BLaER1 treated with 17β-estradiol and CSF1 and Interleukin-3, amounts not matched to agents 10 nM and 100 nM (cell line): ENCODE data around the gene IREB2.
A peak's percentile ranks its signal among the peaks of the same experiment; 100 is the strongest.
"Not testable (repeated sequence)": the region's sequence is repeated elsewhere in the genome, so short reads cannot be mapped to it uniquely, and the experiment has no call there.

Source experiments
- H3K27ac ChIP-seq, 11 experiments: shearing (Covaris generic); formaldehyde crosslinking; 2 replicates each; pipeline ENCODE4 v1.8.1; 2022
- H3K27me3 ChIP-seq, 11 experiments: shearing (Covaris generic); formaldehyde crosslinking; 2 replicates each; pipeline ENCODE4 v1.8.1; 2022
- H3K36me3 ChIP-seq, 11 experiments: shearing (Covaris generic); formaldehyde crosslinking; 2 replicates each; pipeline ENCODE4 v1.8.1; 2022
- H3K4me1 ChIP-seq, 10 experiments: shearing (Covaris generic); formaldehyde crosslinking; 2 replicates each; pipeline ENCODE4 v1.8.1; 2022
- H3K4me2 ChIP-seq, 11 experiments: shearing (Covaris generic); formaldehyde crosslinking; 2 replicates each; pipeline ENCODE4 v1.8.1; 2022
- H3K4me3 ChIP-seq, 10 experiments: shearing (Covaris generic); formaldehyde crosslinking; 2 replicates each; pipeline ENCODE4 v1.8.1; 2022
- H3K9ac ChIP-seq, 11 experiments: shearing (Covaris generic); formaldehyde crosslinking; 2 replicates each; pipeline ENCODE4 v1.8.1; 2022
- H3K9me3 ChIP-seq, 11 experiments: shearing (Covaris generic); formaldehyde crosslinking; replicated peaks in 1 of 11; 2 replicates each; pipeline ENCODE4 v1.8.1; 2022
- H4K20me1 ChIP-seq, 11 experiments: shearing (Covaris generic); formaldehyde crosslinking; 2 replicates each; pipeline ENCODE4 v1.8.1; 2022
- Cebpa-rat ChIP-seq, 11 experiments: shearing (Covaris generic); IDR thresholded peaks; 2 replicates each; pipeline ENCODE4 v1.8.1; 2022

The IREB2 gene

GRCh38 chr15:78425643-78426042 lies 12.4 kb upstream of the IREB2 start:
- no peaks in the 10 kb centered on the region for H4K20me1 ChIP-seq
- no peak overlapping the region; a peak in 1 of 22 replicates for H3K9ac ChIP-seq
- peak overlapping the region in 2 of 11 experiments; percentile 24 to 27; a peak in 3 of 22 replicates for H3K27ac ChIP-seq
- H3K9me3 ChIP-seq, result peaks cover 0 to 9% (median 0%) of the 10 kb centered on the region in 11 experiments; a peak in 2 of 22 replicates
- TF ChIP-seq Cebpa-rat (IDR thresholded peaks at IDR 0.05), result no peak
- H3K4me3 ChIP-seq, result no peak overlapping the region
- H3K27me3 ChIP-seq, result no peaks in the 10 kb centered on the region
- H3K36me3 ChIP-seq, result no peaks in the 10 kb centered on the region
- peaks cover 12 to 27% (median 18%) of the 10 kb centered on the region in 10 experiments for H3K4me1 ChIP-seq
- H3K4me2 ChIP-seq, result peak overlapping the region; percentile 44 to 68 (median 56); a peak in 20 of 22 replicates

- no peak for TF ChIP-seq Cebpa-rat (IDR thresholded peaks at IDR 0.05)
- Histone ChIP-seq H3K4me2 (peak overlapping the region; percentile 44 to 68 (median 56); a peak in 20 of 22 replicates), H3K9ac (no peak overlapping the region), H3K4me1 (peaks cover 12 to 27% (median 18%) of the 10 kb centered on the region in 10 experiments), H4K20me1 (no peaks in the 10 kb centered on the region), H3K27ac (peak overlapping the region in 2 of 11 experiments; percentile 24 to 27; a peak in 3 of 22 replicates), H3K36me3 (no peaks in the 10 kb centered on the region), H3K4me3 (no peak overlapping the region), H3K27me3 (no peaks in the 10 kb centered on the region), H3K9me3 (peaks cover 0 to 9% (median 0%) of the 10 kb centered on the region in 11 experiments; a peak in 2 of 22 replicates)
These were observed 11.7 kb upstream of the IREB2 start for GRCh38 chr15:78426300-78426699.

GRCh38 chr15:78427953-78428352 lies 10.1 kb upstream of the IREB2 start:
- no peak for TF ChIP-seq Cebpa-rat (IDR thresholded peaks at IDR 0.05)
- no peaks in the 10 kb centered on the region for H4K20me1 ChIP-seq
- H3K27ac ChIP-seq, result no peak overlapping the region
- H3K4me1 ChIP-seq, result peaks cover 12 to 27% (median 18%) of the 10 kb centered on the region in 10 experiments
- peaks cover 0 to 14% (median 6%) of the 10 kb centered on the region in 11 experiments; a peak in 6 of 22 replicates for H3K9me3 ChIP-seq
- no peaks in the 10 kb centered on the region for H3K36me3 ChIP-seq
- H3K4me3 ChIP-seq, result no peak overlapping the region
- no peaks in the 10 kb centered on the region for H3K27me3 ChIP-seq
- H3K4me2 ChIP-seq, result peak overlapping the region in 3 of 11 experiments; percentile 9 to 58 (median 46); a peak in 5 of 22 replicates
- H3K9ac ChIP-seq, result no peak overlapping the region

GRCh38 chr15:78429477-78429876 lies 8.5 kb upstream of the IREB2 start:
- Histone ChIP-seq H3K27me3 (no peaks in the 10 kb centered on the region), H3K27ac (no peak overlapping the region), H4K20me1 (no peaks in the 10 kb centered on the region), H3K4me3 (no peak overlapping the region), H3K4me1 (peaks cover 21 to 35% (median 26%) of the 10 kb centered on the region in 10 experiments), H3K36me3 (no peaks in the 10 kb centered on the region), H3K4me2 (no peak overlapping the region), H3K9me3 (peaks cover 0 to 20% (median 7%) of the 10 kb centered on the region in 11 experiments; a peak in 7 of 22 replicates), H3K9ac (no peak overlapping the region)
- TF ChIP-seq Cebpa-rat (IDR thresholded peaks at IDR 0.05), result no peak

- Histone ChIP-seq H3K4me1 (peaks cover 9 to 21% (median 13%) of the 10 kb centered on the region in 10 experiments), H3K27ac (no peak overlapping the region)
These were observed 6.1 kb upstream of the IREB2 start for GRCh38 chr15:78431955-78432354.

GRCh38 chr15:78432664-78433063 lies 5.4 kb upstream of the IREB2 start:
- Histone ChIP-seq H3K9me3 (peaks cover 0 to 13% (median 7%) of the 10 kb centered on the region in 11 experiments; a peak in 7 of 22 replicates), H3K4me1 (peaks cover 15 to 26% (median 18%) of the 10 kb centered on the region in 10 experiments), H3K4me2 (no peak overlapping the region), H4K20me1 (no peaks in the 10 kb centered on the region), H3K9ac (no peak overlapping the region), H3K27me3 (no peaks in the 10 kb centered on the region), H3K4me3 (no peak overlapping the region), H3K27ac (no peak overlapping the region), H3K36me3 (no peaks in the 10 kb centered on the region)
- no peak for TF ChIP-seq Cebpa-rat (IDR thresholded peaks at IDR 0.05)

More at GRCh38 chr15:78431955-78432354, 6.1 kb upstream of the IREB2 start:
- Histone ChIP-seq H3K27me3 (no peaks in the 10 kb centered on the region), H3K9me3 (peaks cover 0 to 15% (median 7%) of the 10 kb centered on the region in 11 experiments; a peak in 7 of 22 replicates), H3K4me3 (no peak overlapping the region), H3K4me2 (no peak overlapping the region), H4K20me1 (no peaks in the 10 kb centered on the region), H3K36me3 (no peaks in the 10 kb centered on the region), H3K9ac (no peak overlapping the region)
- TF ChIP-seq Cebpa-rat (IDR thresholded peaks at IDR 0.05), result no peak

- H3K9me3 ChIP-seq, result peaks cover 0 to 13% (median 7%) of the 10 kb centered on the region in 11 experiments; a peak in 7 of 22 replicates
- H3K4me2 ChIP-seq, result peak overlapping the region; percentile 16 to 58 (median 44); a peak in 20 of 22 replicates
- H3K27me3 ChIP-seq, result no peaks in the 10 kb centered on the region
- no peak overlapping the region for H3K4me3 ChIP-seq
- peaks cover 11 to 23% (median 18%) of the 10 kb centered on the region in 10 experiments for H3K4me1 ChIP-seq
- no peak for TF ChIP-seq Cebpa-rat (IDR thresholded peaks at IDR 0.05)
- H3K36me3 ChIP-seq, result no peaks in the 10 kb centered on the region
- peaks cover 0 to 2% (median 1%) of the 10 kb centered on the region in 11 experiments; a peak in 11 of 22 replicates for H4K20me1 ChIP-seq
- no peak overlapping the region for H3K9ac ChIP-seq
- H3K27ac ChIP-seq, result peak overlapping the region in 4 of 11 experiments; percentile 25 to 48 (median 42); a peak in 5 of 22 replicates
These were observed 3.9 kb upstream of the IREB2 start for GRCh38 chr15:78434134-78434533.

- peaks cover 0 to 13% (median 7%) of the 10 kb centered on the region in 11 experiments; a peak in 7 of 22 replicates for H3K9me3 ChIP-seq
These were observed 3.3 kb upstream of the IREB2 start for GRCh38 chr15:78434711-78435110.

GRCh38 chr15:78437107-78437761 lies 782 bp upstream of the IREB2 start:
- H3K9me3 ChIP-seq, result peaks cover 0 to 12% (median 7%) of the 10 kb centered on the region in 11 experiments; a peak in 7 of 22 replicates
- H3K27ac ChIP-seq, result peak overlapping the region; percentile 71 to 100 (median 99)
- H3K36me3 ChIP-seq, result peaks cover 24 to 29% (median 27%) of the 10 kb centered on the region in 11 experiments
- H3K9ac ChIP-seq, result peak overlapping the region; percentile 97 to 100 (median 100)
- H3K4me3 ChIP-seq, result peak overlapping the region; percentile 74 to 99 (median 98)
- peaks cover 12 to 32% (median 31%) of the 10 kb centered on the region in 11 experiments; a peak in 21 of 22 replicates for H4K20me1 ChIP-seq
- TF ChIP-seq Cebpa-rat (IDR thresholded peaks at IDR 0.05), result no peak
- peaks cover 31 to 49% (median 41%) of the 10 kb centered on the region in 10 experiments for H3K4me1 ChIP-seq
- H3K27me3 ChIP-seq, result no peaks in the 10 kb centered on the region
- peak overlapping the region; percentile 70 to 94 (median 81) for H3K4me2 ChIP-seq

More at GRCh38 chr15:78434711-78435110, 3.3 kb upstream of the IREB2 start:
- not testable (repeated sequence) for H4K20me1 ChIP-seq, H3K9ac ChIP-seq, H3K4me3 ChIP-seq, H3K27me3 ChIP-seq, H3K36me3 ChIP-seq
- H3K4me1 ChIP-seq, result peaks cover 15 to 29% (median 24%) of the 10 kb centered on the region in 10 experiments
- H3K27ac ChIP-seq, result peak overlapping the region in 3 of 11 experiments; percentile 25 to 47 (median 26); a peak in 4 of 22 replicates
- H3K4me2 ChIP-seq, result peak overlapping the region in 3 of 11 experiments; percentile 46 to 50 (median 49); a peak in 5 of 22 replicates
